HS-5 (cell line): ENCODE measurements around the gene PPP1R14C.
A peak's percentile ranks its signal among the peaks of the same experiment; 100 is the strongest.

Experiments used
- DNase-seq: peaks from one replicate; pipeline ENCODE4 v3.0.0-alpha.2; 2012; ENCODE audit warnings: low read depth

PPP1R14C gene

DNA sequence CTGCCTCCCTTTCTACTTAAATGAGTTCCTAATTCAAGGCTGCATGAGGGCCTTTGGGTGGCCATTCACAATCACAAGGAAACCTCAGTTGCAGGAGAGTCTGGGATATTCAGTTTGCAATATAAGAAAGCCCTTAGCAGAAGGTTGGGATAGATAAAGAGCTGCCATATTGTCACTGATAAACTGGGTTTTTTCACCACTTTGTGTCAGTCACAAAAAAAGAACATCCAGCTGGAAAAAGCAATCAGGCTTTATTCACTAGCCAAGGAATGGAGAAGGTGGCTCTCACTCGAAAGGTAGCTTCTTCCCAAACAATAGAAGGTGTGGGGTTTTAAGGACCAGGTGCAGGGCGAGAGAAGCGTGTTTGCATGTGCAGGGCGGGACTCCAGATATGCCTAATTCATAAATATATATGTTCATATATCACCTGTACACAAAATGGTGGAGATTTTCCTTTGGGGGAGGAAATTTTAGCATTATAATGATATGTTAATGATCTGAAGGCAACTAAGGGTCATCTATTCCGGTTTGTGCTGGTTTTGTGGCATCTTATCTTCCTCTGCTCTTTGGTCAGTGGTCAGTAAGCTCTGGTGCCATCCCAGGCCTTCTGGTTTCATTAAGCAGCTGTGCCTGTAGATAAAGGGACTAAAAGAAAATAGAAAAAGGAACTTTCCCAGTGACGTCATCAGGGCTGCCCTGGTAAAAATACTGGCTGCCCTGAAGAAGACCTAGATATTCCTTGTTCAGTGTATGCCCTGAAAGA is 128.8 kb downstream of the PPP1R14C start:
- no peak for DNase-seq

GRCh38 chr6:150272264-150272975 is 129.6 kb downstream of the PPP1R14C start:
- no peak for DNase-seq

- no peak for DNase-seq
Observed at GRCh38 chr6:150272976-150273315, 130.1 kb downstream of the PPP1R14C start.

GRCh38 chr6:150273457-150274309 is 130.8 kb downstream of the PPP1R14C start:
- DNase-seq: no peak

GRCh38 chr6:150275489-150275888 is 132.6 kb downstream of the PPP1R14C start:
- DNase-seq: no peak

- no peak for DNase-seq
Observed at GRCh38 chr6:150276168-150276936, 133.5 kb downstream of the PPP1R14C start.

DNA sequence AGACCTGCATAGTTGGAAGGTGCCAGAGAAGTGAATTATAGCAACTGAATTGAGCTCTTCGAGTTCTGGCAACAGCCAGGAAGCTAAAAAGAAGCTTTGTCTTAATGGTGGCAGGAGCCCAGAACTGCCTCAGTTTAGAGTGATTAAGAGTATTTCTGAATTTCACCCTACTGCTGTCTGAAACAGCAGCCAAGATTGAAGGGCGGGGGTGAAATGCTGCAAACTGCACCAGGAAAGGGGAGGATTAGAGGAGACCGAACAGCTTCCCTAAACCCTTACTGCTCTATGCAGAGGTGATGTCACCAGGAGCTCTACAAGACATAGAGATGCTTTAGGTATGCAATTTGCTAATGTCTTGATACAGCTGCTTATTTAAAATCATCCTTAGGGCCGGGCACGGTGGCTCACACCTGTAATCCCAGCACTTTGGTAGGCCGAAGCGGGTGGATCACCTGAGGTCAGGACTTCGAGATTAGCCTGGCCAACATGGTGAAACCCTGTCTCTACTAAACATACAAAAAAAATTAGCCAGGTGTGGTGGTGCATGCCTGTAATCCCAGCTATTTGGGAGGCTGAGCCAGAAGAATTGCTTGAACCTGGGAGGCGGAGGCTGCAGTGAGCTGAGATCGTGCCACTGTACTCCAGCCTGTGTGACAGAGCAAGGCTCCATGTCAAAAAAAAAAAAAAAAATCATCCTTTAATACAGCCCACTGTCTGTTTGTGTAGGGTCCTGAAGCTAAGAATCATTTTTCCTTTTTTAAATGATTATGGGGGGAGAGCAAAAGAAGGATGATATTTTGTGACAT is 134.3 kb downstream of the PPP1R14C start:
- DNase-seq: no peak

GRCh38 chr6:150279533-150279932 is 136.7 kb downstream of the PPP1R14C start:
- DNase-seq: no peak

DNA sequence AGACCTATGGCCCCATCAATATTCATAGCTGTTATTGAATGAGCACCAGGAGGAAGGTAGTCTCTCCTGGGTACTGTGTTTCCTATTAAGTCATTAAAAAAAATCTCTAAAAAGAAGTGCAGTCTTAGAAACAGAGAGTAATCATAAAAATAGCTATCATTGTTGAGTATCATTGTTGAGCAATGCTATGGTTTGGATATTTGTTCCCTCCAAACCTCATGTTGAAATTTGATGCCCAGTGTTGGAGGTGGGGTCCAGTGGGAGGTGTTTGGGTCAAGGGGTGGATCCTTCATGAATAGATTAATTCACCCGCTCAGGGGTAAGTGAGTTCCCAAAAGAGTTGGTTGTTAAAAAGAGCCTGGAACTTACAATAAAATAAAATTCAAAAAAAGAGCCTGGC is 137.9 kb downstream of the PPP1R14C start:
- DNase-seq: no peak

- DNase-seq: no peak
Observed at GRCh38 chr6:150281767-150282166, 138.9 kb downstream of the PPP1R14C start.

DNA sequence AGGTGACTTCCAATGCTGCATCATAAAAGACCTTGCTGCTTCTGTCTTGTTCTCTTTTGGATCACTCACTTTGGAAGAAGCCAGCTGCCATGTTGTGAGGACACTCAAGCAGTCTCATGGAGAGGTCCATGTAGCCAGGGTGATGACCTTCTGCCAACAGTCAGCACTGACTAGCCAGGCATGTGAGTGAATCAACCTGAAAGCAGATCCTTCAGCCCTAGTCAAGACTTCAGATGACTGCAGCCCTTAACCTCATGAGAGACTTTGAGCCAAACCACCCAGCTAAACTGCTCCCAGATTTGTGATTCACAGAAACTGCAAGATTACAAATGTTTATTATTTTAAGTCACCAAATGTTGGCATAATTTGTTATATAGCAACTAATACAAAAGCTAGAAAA is 140.0 kb downstream of the PPP1R14C start:
- DNase-seq: no peak

- DNase-seq: no peak
Observed at GRCh38 chr6:150286460-150286859, 143.6 kb downstream of the PPP1R14C start.

DNA sequence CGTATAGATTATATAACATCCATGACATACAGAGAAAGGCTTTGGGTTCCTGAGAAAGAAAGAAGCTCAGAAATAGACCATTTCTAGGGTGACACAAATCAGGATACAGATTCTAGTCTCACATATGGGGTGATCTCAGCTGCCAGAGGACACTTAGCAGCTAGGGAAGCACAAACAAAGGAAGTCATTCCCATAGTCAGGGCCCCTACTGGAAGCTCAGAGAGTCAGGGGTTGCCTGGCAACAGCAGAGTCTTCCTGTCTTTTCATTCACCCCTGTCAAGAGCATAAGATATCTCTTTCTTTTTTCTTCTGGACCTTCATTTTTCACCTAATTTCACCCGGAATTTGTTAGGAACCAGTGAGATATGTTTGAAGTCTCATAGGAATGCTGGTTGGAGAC is 144.1 kb downstream of the PPP1R14C start:
- no peak for DNase-seq

- no peak for DNase-seq
Observed at GRCh38 chr6:150288456-150288855, 145.6 kb downstream of the PPP1R14C start.

DNA sequence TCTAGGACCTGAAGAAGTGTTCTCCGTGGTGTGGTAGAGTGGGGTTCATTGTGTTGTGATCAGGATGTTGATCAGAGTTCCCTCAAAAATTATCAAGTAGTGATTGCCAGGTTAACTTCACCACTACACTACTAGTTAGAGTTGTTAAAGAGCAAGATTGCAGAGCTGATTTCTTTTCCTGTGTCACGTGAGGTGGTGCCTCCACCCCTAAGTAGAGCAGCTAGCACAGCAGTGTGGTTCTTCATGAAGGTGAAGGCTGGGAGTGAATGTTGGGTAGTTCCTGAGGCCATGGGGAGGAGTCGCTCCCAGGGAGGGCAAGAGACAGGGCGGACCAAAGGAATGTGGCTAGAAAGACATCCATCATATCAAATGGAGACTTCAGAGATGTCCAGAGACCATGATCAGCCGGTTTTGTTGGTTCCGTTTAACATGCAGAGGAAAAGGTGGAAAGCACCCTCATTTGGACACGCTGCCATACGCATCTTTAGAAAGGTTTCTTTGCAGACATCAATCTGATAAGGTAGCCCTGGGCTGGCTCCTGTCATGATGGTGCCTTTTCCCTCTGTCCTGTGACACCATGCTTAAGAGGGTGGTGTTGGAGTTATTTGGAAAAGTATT is 146.7 kb downstream of the PPP1R14C start:
- DNase-seq: no peak

- DNase-seq: no peak
Observed at GRCh38 chr6:150290429-150290828, 147.6 kb downstream of the PPP1R14C start.

DNA sequence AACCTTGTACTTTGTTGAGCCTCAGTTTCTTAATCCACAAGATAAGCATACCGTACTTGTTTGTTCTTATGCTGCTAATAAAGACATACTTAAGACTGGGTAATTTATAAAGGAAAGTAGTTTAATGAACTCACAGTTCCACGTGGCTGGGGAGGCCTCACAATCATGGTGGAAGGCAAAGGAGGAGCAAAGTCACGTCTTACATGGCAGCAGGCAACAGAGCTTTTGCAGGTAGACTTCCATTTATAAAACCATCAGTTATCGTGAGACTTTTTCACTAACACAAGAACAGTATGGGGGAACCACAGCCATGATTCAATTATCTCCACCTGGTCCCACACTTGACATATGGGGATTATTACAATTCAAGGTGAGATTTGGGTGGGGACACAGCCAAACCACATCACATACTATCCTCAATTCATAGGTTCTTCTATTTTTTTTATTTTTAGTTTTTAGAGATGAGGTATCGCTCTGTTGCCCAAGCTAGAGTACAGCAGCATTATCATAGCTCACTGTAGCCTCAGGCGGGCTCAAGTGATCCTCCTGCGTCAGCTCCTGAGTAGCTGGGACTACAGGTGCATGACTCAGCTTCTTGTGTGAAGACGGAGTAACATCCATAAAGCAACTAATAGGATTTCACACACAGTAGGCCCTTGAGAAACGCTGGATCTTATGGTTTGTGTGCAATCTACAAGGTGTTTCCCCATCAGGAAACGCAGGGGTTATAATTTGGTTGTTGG is 149.3 kb downstream of the PPP1R14C start:
- no peak for DNase-seq

- DNase-seq: no peak
Observed at GRCh38 chr6:150293019-150293418, 150.2 kb downstream of the PPP1R14C start.

DNA sequence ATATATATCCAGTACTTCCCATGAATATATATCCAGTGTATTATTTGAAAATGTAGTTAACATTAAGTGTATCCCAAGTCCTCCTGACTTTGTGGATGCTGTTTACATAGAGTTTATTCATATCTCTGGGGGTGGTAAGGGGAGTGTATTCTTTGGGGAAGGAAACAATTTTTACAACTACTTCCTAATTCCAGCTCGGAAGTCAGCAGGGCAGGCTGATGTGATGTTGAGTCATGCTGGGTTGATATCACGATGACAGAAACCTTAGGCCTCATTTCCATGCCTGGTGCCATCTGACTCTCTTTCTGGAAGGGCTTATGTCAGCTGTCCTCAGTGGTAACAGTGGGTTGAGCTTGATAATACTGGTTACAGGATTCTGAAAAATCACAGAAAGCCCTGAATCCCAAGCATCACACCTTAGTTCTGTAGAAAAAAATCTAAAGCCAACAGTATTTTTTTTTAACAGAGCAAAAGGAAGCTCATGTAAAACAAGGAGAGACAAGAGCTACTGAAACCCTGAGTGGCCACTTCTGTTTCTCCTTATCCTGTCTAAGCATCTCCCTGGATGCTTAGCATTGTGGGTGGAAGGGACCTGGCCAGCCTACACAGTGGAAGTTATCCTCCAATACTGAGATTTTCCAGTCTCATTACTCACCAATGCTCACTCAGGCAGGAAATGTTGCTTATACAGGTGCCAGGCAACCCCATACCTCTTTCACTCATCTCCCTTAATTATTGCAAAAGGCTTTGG is 150.8 kb downstream of the PPP1R14C start:
- peak; percentile 45 for DNase-seq
